Measurements from ENCODE around the gene UBE2I. TPM values are rescaled to one million over a fixed set of nuclear protein-coding genes. Genes with fewer than 3 reads are reported as not detected.

Gene UBE2I
- total RNA-seq, 1 experiment from 2014 or later = 212 TPM

GRCh38 chr16:1290860-1291575 lies 18.4 kb upstream of the UBE2I start:
- POLR2A ChIA-PET = no interaction called here
- TF ChIP-seq JUND (IDR thresholded peaks at IDR 0.05) (no peak), ZFX (IDR thresholded peaks at IDR 0.05) (no peak), EZH2phosphoT487 (IDR thresholded peaks at IDR 0.05; ENCODE audit: borderline replicate concordance) (no peak), CTCF (IDR thresholded peaks at IDR 0.05 in 2 of 3, conservative IDR thresholded peaks at IDR 0.05 in 1 of 3; ENCODE audit: borderline replicate concordance in 1 of 3, insufficient read depth in 1 of 3, low read depth in 2 of 3, low read length in 2 of 3) (no peak), SRF (IDR thresholded peaks at IDR 0.05; ENCODE audit: low read depth) (no peak), CEBPB (IDR thresholded peaks at IDR 0.05; ENCODE audit: low read depth) (no peak), REST (IDR thresholded peaks at IDR 0.05; ENCODE audit: low read depth) (no peak), SIN3A (IDR thresholded peaks at IDR 0.05; ENCODE audit: low read depth) (no peak), ELF1 (IDR thresholded peaks at IDR 0.05; ENCODE audit: borderline replicate concordance, low read depth) (no peak), POLR2AphosphoS5 (IDR thresholded peaks at IDR 0.05; ENCODE audit: low read depth, low read length) (no peak), ZNF274 (IDR thresholded peaks at IDR 0.05; ENCODE audit: low read depth, low read length) (no peak), EGR1 (IDR thresholded peaks at IDR 0.05; ENCODE audit: low read depth) (no peak), MAX (IDR thresholded peaks at IDR 0.05) (no peak), ZBTB33 (IDR thresholded peaks at IDR 0.05; ENCODE audit: extremely low read depth, insufficient replicate concordance, low read length) (no peak), POLR2A (IDR thresholded peaks at IDR 0.05; ENCODE audit: borderline replicate concordance, extremely low read depth, insufficient read depth, insufficient read length) (no peak), RAD21 (IDR thresholded peaks at IDR 0.05; ENCODE audit: low read depth) (no peak)
- H3K9me3 ChIP-seq (ENCODE audit: control insufficient read depth in 1 of 2, insufficient read depth in 1 of 2, low read depth in 1 of 2, low read length in 2 of 2) = no peaks in the 10 kb centered on the region
- H3K4me1 ChIP-seq (ENCODE audit: control insufficient read depth in 1 of 2, insufficient read depth in 2 of 2, low read length in 2 of 2) = peaks cover 14 to 44% of the 10 kb centered on the region in 2 experiments
- H3K4me3 ChIP-seq (replicated peaks in 1 of 2; ENCODE audit: low read depth in 1 of 2, low read length in 2 of 2) = no peak overlapping the region
- BruUV-seq (replicated peaks) = no TSS peak
- H2AFZ ChIP-seq (ENCODE audit: low read depth, low read length, poor library complexity, severe bottlenecking) = no peak overlapping the region
- H3K79me2 ChIP-seq (ENCODE audit: insufficient read depth, low read length) = no peaks in the 10 kb centered on the region
- no peaks in the 10 kb centered on the region for H3K27me3 ChIP-seq (ENCODE audit: insufficient read depth, low read length)
- H3K27ac ChIP-seq (ENCODE audit: low read depth, low read length) = no peak overlapping the region
- no peaks in the 10 kb centered on the region for H3K9me2 ChIP-seq (ENCODE audit: insufficient read depth)
- DNase-seq (ENCODE audit: low read depth, low spot score) = no peak
- H4K20me1 ChIP-seq (ENCODE audit: insufficient read depth) = no peaks in the 10 kb centered on the region
- H3K4me2 ChIP-seq (ENCODE audit: low read length) = no peak overlapping the region
- CTCF ChIA-PET = interaction anchor here (0.7 kb wide), 1 partner anchor 278 kb away, joined by 3 read pairs; no protein-coding TSS in a partner anchor
- H3K36me3 ChIP-seq (ENCODE audit: control insufficient read depth in 1 of 2, insufficient read depth in 2 of 2, low read length in 2 of 2) = no peaks in the 10 kb centered on the region
- no peak overlapping the region for H3K9ac ChIP-seq (ENCODE audit: low read length)
- ATAC-seq = no peak
- intact Hi-C loops (cut with micrococcal nuclease) = no loop called here
- RAD21 ChIA-PET (ENCODE audit: low non-redundant PET in 1 of 2, low total read pairs in 2 of 2, uncharacterized antibody in 2 of 2, unreplicated experiment in 2 of 2) = no interaction called here

Data from HCT116 (cell line).